ENCODE data around the gene ANO1.

GRCh38 chr11:70063555-70063954 is 14.6 kb upstream of the ANO1 start:
- no peak for TF ChIP-seq CTCF (optimal IDR thresholded peaks at IDR 0.05 in 1 of 3, IDR thresholded peaks at IDR 0.05 in 1 of 3, conservative IDR thresholded peaks at IDR 0.05 in 1 of 3; ENCODE audit: extremely low read depth in 1 of 3, insufficient read depth in 2 of 3, low read length in 3 of 3)
- no peak for TF ChIP-seq EZH2 (IDR thresholded peaks at IDR 0.05; ENCODE audit: low read length)

All from keratinocyte (primary cell).